Ectodermal cell (in vitro differentiated cells): Measurements from ENCODE around the gene C10orf90.

Experiments used
- H3K27ac ChIP-seq: 2 replicates; pipeline ENCODE4 v1.7.0; 2013; ENCODE audit warnings: mild to moderate bottlenecking, low read depth, low read length; ENCODE audit not compliant: insufficient read depth, poor library complexity, severe bottlenecking
- H3K27me3 ChIP-seq: 2 replicates; pipeline ENCODE4 v1.7.0; 2013; ENCODE audit warnings: mild to moderate bottlenecking, low read length; ENCODE audit not compliant: insufficient read depth, control insufficient read depth, poor library complexity, severe bottlenecking
- H3K36me3 ChIP-seq: one replicate; pipeline ENCODE4 v1.7.0; 2013; ENCODE audit warnings: low read length; ENCODE audit not compliant: control insufficient read depth, insufficient read depth
- H3K4me1 ChIP-seq: one replicate; pipeline ENCODE4 v1.7.0; 2013; ENCODE audit warnings: low read length; ENCODE audit not compliant: control insufficient read depth, insufficient read depth
- H3K4me3 ChIP-seq: 2 replicates; pipeline ENCODE4 v1.7.0; 2013; ENCODE audit warnings: low read depth, low read length, control low read depth; ENCODE audit not compliant: insufficient read depth
- H3K9me3 ChIP-seq: 2 replicates; pipeline ENCODE4 v1.7.0; 2013; ENCODE audit warnings: mild to moderate bottlenecking, low read length, moderate library complexity; ENCODE audit not compliant: control insufficient read depth
- WGBS, 2 experiments: methylation state at CpG; one replicate each; pipeline ENCODE4 v1.1.7; 2013; ENCODE audit warnings: missing lambda C conversion rate in 2 of 2; 5-methylcytosine and 5-hydroxymethylcytosine counted together

The C10orf90 gene

DNA sequence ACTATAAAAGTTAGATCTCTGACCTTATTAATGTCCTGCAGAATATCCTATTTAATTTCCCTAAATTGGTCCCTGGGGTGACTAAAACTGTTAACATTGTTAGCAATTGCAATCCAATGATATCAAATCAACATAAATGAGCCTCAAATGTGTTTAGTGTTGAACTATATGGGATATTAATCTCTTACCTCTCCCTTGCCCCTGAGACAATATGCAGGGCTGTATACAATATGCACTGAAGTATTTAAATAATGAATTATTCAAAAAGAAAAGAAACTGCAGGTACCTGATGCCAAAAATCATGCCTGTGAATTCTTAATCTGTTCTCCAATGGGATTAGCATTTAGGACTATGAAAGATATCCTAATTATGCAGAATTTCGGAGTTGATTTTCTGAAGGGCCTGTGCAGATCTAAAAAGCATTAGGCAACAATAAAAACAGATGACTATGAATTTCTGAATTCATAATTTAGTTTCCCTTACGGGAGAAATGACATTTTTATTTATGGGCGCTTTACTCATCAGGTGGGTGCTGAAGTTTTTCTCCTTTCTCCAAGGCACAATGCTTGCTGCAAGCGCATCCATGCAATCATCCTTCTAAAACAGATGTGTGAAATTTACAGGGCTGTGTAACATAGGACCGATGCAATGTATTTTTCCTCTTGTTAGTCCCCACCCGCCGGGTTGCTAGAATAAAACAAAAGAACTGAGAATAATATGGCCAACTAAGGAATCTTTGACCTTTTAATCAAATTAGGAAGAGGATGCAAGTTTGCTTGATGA lies 5.4 kb upstream of the C10orf90 start:
- Histone ChIP-seq H3K27ac (no peak overlapping the region), H3K36me3 (no peaks in the 10 kb centered on the region), H3K9me3 (no peaks in the 10 kb centered on the region), H3K4me1 (no peaks in the 10 kb centered on the region), H3K27me3 (no peaks in the 10 kb centered on the region), H3K4me3 (no peak overlapping the region)
- WGBS, 2 experiments: 96% methylated on average over 6 to 7 of the region's 7 CpGs

DNA sequence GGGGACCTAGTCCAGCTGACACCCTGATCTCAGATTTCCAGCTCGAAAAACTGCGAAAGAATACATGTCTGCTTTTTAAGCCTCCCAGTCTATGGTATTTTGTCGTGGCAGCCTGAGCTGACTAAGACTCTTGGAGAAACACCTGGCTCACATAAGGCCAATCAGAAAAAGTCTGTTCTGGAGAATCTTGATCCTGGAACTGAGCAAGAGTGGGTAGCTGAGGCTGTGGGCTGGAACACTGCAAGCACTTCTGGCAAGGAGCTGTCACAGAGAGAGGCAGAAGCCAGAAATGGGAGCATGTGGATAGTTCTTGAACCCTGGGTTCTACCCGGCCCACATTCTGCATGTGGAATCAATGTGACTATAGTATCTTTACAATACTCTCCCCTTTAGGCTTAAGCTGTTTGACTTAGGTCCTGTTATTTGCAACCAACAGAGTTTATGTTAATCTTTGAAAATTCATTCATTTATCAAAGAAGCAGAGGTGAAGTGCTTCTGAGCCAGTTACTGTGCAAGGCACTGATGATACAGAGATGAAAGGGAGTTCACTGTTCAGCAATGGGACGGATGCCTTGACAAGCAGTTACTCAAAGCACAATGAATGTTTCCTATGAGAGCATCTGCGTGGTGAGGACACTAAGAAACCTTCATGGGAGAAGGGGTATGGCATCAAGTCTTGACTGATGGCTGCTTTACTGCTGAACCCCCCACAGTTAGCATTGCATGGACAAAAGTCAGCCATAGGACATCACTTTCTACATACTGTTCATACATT lies 4.4 kb upstream of the C10orf90 start:
- Histone ChIP-seq H3K9me3 (no peaks in the 10 kb centered on the region), H3K4me3 (no peak overlapping the region), H3K27ac (no peak overlapping the region), H3K27me3 (no peaks in the 10 kb centered on the region), H3K4me1 (no peaks in the 10 kb centered on the region), H3K36me3 (no peaks in the 10 kb centered on the region)
- 92 to 95% methylated on average over 6 of the region's 6 CpGs for whole genome bisulfite sequencing, 2 experiments

DNA sequence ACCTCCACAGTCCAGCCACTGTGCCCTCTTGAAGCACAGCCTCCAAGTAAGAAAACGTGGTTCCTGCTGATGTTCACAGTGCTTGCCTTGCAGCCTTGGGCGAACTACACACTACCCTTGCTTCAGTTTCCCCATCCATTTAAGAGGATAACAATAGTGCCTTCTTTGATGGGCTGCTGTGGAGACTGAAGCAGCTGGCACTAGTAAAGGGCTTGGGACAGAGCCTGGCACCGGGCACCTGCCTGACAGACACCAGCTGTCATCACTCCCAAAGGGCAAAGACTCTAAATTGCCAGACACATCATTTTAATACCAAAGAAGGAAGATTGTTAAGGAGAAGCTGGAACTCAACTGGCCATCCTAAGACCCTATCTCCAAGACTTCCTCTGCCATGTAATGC lies 3.1 kb upstream of the C10orf90 start:
- Histone ChIP-seq H3K9me3 (no peaks in the 10 kb centered on the region), H3K27ac (no peak overlapping the region), H3K27me3 (no peaks in the 10 kb centered on the region), H3K4me1 (no peaks in the 10 kb centered on the region), H3K4me3 (no peak overlapping the region), H3K36me3 (no peaks in the 10 kb centered on the region)
- 93 to 97% methylated on average over 3 of the region's 3 CpGs for WGBS, 2 experiments

DNA sequence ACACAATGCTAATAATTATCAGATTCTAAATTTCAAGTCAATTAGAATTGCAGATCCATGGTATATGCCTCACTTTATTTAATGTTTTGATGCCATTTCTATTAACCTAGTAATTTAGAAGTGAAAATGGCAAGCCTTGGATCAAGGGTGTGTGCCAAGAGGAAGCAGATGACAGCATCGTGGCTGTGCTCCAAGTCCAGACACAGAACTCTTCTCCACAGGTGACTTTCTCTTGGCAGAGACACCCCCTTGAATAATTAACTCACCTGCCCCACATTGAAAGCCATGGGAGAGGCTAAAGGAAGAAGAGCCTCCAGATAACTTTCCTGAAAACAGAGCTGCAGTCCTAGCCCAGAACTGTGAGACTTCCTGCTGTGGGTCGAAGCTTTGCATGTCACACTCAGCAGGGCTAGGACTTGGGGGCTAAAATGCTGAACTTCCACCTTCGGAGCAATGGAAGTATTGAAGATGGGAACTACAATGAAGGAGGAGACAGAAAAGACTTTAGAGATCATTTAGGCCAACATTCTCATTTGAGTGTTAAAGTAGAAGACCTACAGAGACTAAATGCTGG lies 996 bp upstream of the C10orf90 start:
- no peak overlapping the region for H3K4me3 ChIP-seq
- H3K27me3 ChIP-seq: no peaks in the 10 kb centered on the region
- H3K4me1 ChIP-seq: no peaks in the 10 kb centered on the region
- H3K9me3 ChIP-seq: no peaks in the 10 kb centered on the region
- WGBS, 2 experiments: 88 to 94% methylated on average over 3 of the region's 3 CpGs
- no peaks in the 10 kb centered on the region for H3K36me3 ChIP-seq
- H3K27ac ChIP-seq: no peak overlapping the region

DNA sequence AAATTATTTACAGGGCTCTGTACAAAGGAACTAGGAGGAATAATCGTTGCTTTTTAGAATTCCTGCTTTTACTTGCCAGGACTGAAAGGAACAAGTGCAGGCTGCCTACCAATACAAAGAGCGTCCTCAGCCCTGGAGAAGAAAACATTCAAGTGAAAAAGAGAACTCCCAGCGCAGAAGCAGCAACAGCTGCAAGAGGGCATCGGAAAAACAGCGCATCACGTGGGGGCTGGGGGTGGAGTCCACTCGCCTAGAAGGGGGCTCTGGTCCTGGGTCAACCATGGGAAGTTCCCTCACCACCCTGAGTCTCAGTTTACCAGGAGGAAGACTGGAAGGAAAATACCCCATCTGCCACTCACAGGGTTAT lies 385 bp upstream of the C10orf90 start:
- Histone ChIP-seq H3K4me3 (no peak overlapping the region), H3K27me3 (no peaks in the 10 kb centered on the region), H3K36me3 (no peaks in the 10 kb centered on the region), H3K4me1 (no peaks in the 10 kb centered on the region), H3K9me3 (no peaks in the 10 kb centered on the region), H3K27ac (no peak overlapping the region)
- WGBS, 2 experiments: 70 to 74% methylated on average over 7 of the region's 7 CpGs

DNA sequence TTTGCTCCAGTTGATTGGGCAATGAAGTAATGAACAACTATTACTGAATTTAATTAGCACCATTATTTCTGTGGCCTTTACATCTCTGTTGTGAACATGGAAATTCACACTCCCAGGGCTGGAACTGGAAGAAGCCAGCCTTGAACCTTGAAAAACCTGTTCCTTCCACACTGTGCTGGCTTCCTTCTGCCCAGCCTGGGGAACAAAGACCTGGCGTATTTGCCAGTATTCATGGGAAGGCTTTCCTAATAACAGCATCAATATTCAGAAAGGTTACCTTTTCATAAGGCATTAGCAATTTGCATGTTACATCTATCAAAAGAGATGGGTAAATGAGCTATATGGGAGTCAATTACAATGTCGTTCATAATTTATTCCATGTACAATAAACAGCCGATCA lies 1.3 kb downstream of the C10orf90 start:
- H3K4me3 ChIP-seq: no peak overlapping the region
- WGBS, 2 experiments: 87 to 98% methylated on average over 3 of the region's 3 CpGs
- H3K27ac ChIP-seq: no peak overlapping the region

DNA sequence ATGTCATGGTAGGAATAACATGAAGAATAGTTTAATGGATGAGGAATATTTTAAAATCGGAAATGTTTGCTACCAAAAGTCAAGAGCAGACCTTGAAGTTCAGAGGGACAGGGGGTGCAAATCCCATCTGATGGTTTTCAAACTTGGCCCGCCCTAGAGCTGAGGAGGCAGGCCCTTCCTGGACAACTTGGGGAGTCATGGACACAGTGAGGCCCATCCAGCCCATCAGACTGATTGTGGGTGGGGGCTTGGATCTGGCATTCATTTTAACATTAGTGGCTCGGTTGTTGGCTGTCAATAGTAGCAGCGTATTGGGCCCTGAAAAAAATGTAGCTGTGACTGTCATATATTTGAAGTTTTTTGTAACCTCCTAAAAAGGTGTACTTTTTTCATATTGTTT lies 2.0 kb downstream of the C10orf90 start:
- Histone ChIP-seq H3K4me1 (no peaks in the 10 kb centered on the region), H3K27me3 (no peaks in the 10 kb centered on the region), H3K4me3 (no peak overlapping the region), H3K36me3 (no peaks in the 10 kb centered on the region), H3K9me3 (no peaks in the 10 kb centered on the region), H3K27ac (no peak overlapping the region)
- 95 to 96% methylated on average over 4 of the region's 4 CpGs for WGBS, 2 experiments

More for the DNA sequence above, 1.3 kb downstream of the C10orf90 start:
- H3K36me3 ChIP-seq: no peaks in the 10 kb centered on the region
- no peaks in the 10 kb centered on the region for H3K4me1 ChIP-seq
- no peaks in the 10 kb centered on the region for H3K27me3 ChIP-seq
- no peaks in the 10 kb centered on the region for H3K9me3 ChIP-seq

DNA sequence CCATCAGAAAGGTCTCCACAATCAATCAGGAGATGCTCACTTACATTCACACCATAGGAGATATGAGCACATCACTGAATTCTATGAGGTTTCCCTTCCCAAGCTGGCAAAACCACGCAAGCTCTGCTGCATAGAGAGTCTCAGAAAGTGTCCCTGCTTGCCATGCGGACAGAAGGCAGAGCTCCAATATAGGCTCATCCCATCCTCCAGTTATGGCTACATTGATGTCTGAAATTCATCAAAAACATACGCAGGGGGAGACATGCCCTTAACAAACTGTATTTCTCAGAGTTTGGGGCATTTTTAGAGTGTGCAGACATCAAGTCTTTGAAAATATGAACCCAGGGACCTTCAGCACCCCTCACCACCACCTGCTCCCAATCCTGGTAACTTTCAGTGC lies 2.9 kb downstream of the C10orf90 start:
- Histone ChIP-seq H3K9me3 (no peaks in the 10 kb centered on the region), H3K27me3 (no peaks in the 10 kb centered on the region), H3K36me3 (no peaks in the 10 kb centered on the region), H3K27ac (no peak overlapping the region), H3K4me1 (no peaks in the 10 kb centered on the region), H3K4me3 (no peak overlapping the region)
- 89 to 93% methylated on average over 3 of the region's 3 CpGs for WGBS, 2 experiments

DNA sequence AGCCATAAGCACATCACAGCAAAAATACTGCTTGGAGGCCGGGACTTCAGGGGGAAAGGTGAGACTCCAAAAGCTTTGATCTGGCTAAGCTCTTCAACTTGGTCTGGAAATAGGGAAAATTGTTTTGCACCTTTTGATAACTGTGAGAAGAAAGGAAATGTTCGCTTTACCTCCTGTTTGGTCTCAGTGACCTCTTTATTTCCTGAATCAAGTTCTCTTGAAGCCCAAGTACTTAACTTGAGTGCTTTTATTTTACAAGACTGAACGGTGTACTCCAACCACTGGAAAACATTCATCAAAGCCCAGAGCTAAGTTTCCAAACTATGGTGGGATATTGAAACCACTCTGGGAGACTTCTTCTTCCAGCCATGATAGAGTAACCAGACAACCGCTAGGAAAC lies 5.3 kb downstream of the C10orf90 start:
- Histone ChIP-seq H3K4me3 (no peak overlapping the region), H3K27ac (no peak overlapping the region), H3K36me3 (no peaks in the 10 kb centered on the region), H3K9me3 (no peaks in the 10 kb centered on the region), H3K27me3 (no peaks in the 10 kb centered on the region), H3K4me1 (no peaks in the 10 kb centered on the region)
- WGBS, 2 experiments: 93 to 94% methylated on average over 4 of the region's 4 CpGs

DNA sequence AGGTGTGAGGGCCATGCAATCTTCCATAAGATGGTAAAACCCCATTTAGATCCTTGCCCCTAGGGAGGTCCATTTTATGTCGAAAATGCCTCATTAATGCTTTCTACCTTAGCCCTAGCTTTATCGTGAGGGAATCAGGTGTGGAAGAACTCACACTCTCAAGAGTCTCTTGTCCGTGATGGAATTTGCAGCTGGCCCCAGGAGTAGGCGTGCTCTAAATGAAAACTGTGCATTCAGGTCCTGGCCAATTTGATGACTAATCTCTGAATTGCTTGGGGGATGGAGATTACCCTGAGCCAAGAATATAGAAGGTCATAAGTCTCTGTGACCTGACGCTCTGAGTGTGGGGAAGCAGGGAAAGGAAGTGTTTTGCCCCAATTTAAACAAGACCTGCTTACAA lies 6.6 kb downstream of the C10orf90 start:
- H3K4me3 ChIP-seq: no peak overlapping the region
- 95% methylated on average over 5 of the region's 5 CpGs for WGBS, 2 experiments
- no peaks in the 10 kb centered on the region for H3K27me3 ChIP-seq
- H3K27ac ChIP-seq: no peak overlapping the region
- H3K4me1 ChIP-seq: no peaks in the 10 kb centered on the region
- no peaks in the 10 kb centered on the region for H3K9me3 ChIP-seq
- H3K36me3 ChIP-seq: no peaks in the 10 kb centered on the region
